ENCODE measurements around the gene CDX2.

- no peak for TF ChIP-seq POLR2AphosphoS5 (IDR thresholded peaks at IDR 0.05; ENCODE audit: low read depth, low read length)
- TF ChIP-seq POLR2A (IDR thresholded peaks at IDR 0.05; ENCODE audit: low read depth, low read length): no peak
- no peak for TF ChIP-seq TAF1 (IDR thresholded peaks at IDR 0.05; ENCODE audit: borderline replicate concordance, low read depth, low read length)
These were observed 43.3 kb upstream of the CDX2 start for GRCh38 chr13:28012383-28012782.
